Measurements from ENCODE around the gene VAPA.

The VAPA gene

GRCh38 chr18:9984080-9984479 is 70.3 kb downstream of the VAPA start:
- DNase-seq, result no peak

- DNase-seq, result no peak
Observed at GRCh38 chr18:9985641-9986040, 71.8 kb downstream of the VAPA start.

GRCh38 chr18:9986156-9986930 is 72.5 kb downstream of the VAPA start:
- no peak for DNase-seq

GRCh38 chr18:9987345-9987744 is 73.5 kb downstream of the VAPA start:
- no peak for DNase-seq

GRCh38 chr18:9987931-9988330 is 74.1 kb downstream of the VAPA start:
- DNase-seq, result no peak

- DNase-seq, result no peak
Observed at GRCh38 chr18:9988665-9989064, 74.8 kb downstream of the VAPA start.

GRCh38 chr18:9989481-9989880 is 75.7 kb downstream of the VAPA start:
- DNase-seq, result no peak

- no peak for DNase-seq
Observed at GRCh38 chr18:9991011-9992000, 77.5 kb downstream of the VAPA start.

GRCh38 chr18:9992300-9992972 is 78.6 kb downstream of the VAPA start:
- no peak for DNase-seq

- no peak for DNase-seq
Observed at GRCh38 chr18:9992973-9993520, 79.2 kb downstream of the VAPA start.

- no peak for DNase-seq
Observed at GRCh38 chr18:9993521-9994025, 79.8 kb downstream of the VAPA start.

- DNase-seq, result no peak
Observed at GRCh38 chr18:9994026-9994570, 80.3 kb downstream of the VAPA start.

- no peak for DNase-seq
Observed at GRCh38 chr18:9994701-9995235, 81.0 kb downstream of the VAPA start.

- no peak for DNase-seq
Observed at GRCh38 chr18:9995631-9996030, 81.8 kb downstream of the VAPA start.

- DNase-seq, result no peak
Observed at GRCh38 chr18:9996094-9996493, 82.3 kb downstream of the VAPA start.

GRCh38 chr18:9997711-9998110 is 83.9 kb downstream of the VAPA start:
- no peak for DNase-seq

GRCh38 chr18:9998330-9998729 is 84.5 kb downstream of the VAPA start:
- no peak for DNase-seq

- DNase-seq, result no peak
Observed at GRCh38 chr18:10002280-10002679, 88.5 kb downstream of the VAPA start.

- DNase-seq, result no peak
Observed at GRCh38 chr18:10003281-10003680, 89.5 kb downstream of the VAPA start.

- no peak for DNase-seq
Observed at GRCh38 chr18:10003866-10004265, 90.0 kb downstream of the VAPA start.

- DNase-seq, result no peak
Observed at GRCh38 chr18:10006311-10006893, 92.6 kb downstream of the VAPA start.

All from DMS79 treated with DMSO at 0.1 percent for 48 hours (cell line).